Measurements from ENCODE around the gene NOL4L.

GRCh38 chr20:32564921-32565734 lies 20.0 kb downstream of the NOL4L start:
- TF ChIP-seq POLR2A (IDR thresholded peaks at IDR 0.05; ENCODE audit: low read depth, low read length) (no peak), TAF1 (IDR thresholded peaks at IDR 0.05; ENCODE audit: low read depth, low read length) (no peak)
